Head of caudate nucleus (tissue), 42 donors: Measurements from ENCODE around the gene RBM12.

Source experiments
- DNase-seq, 42 donors: peaks; one replicate each; pipeline versions ENCODE4 v3.0.0 to v3.0.0-alpha.2; 2020 to 2021; ENCODE audit warnings: mixed read lengths in 7 of 42
- intact Hi-C: fragments of 100-400 bp; cut with DNase I; formaldehyde crosslinking; loops from one replicate; pipeline ENCODE4 v1.15.0; 2022

Gene RBM12

GRCh38 chr20:35662551-35662950, 2.1 kb downstream of the RBM12 start:
- intact Hi-C loops: loop anchor here (5.0 to 10.0 kb wide), 2 partner anchors 48 to 80 kb away; partner anchors contain the start of genes RBM39 and SPAG4
- DNase-seq: no peak

GRCh38 chr20:35661908-35662307, 2.8 kb downstream of the RBM12 start:
- intact Hi-C loops: loop anchor here (5.0 to 10.0 kb wide), 2 partner anchors 47 to 80 kb away; partner anchors contain the start of genes RBM39 and SPAG4
- DNase-seq: no peak

GRCh38 chr20:35661053-35661452, 3.6 kb downstream of the RBM12 start:
- intact Hi-C loops: loop anchor here (5.0 to 10.0 kb wide), 2 partner anchors 46 to 81 kb away; partner anchors contain the start of genes RBM39 and SPAG4
- DNase-seq: no peak

- intact Hi-C loops: loop anchor here (5.0 to 10.0 kb wide), 2 partner anchors 46 to 82 kb away; partner anchors contain the start of genes RBM39 and SPAG4
- no peak for DNase-seq
These were observed 4.4 kb downstream of the RBM12 start for GRCh38 chr20:35660122-35660937.

- no peak for DNase-seq
- intact Hi-C loops: no loop called here
These were observed 7.4 kb downstream of the RBM12 start for GRCh38 chr20:35657271-35657670.

GRCh38 chr20:35654415-35654814, 10.3 kb downstream of the RBM12 start:
- intact Hi-C loops: no loop called here
- DNase-seq: no peak

- no peak for DNase-seq
- intact Hi-C loops: no loop called here
These were observed 10.8 kb downstream of the RBM12 start for GRCh38 chr20:35653893-35654292.

- no peak for DNase-seq
- intact Hi-C loops: no loop called here
These were observed 11.3 kb downstream of the RBM12 start for GRCh38 chr20:35653430-35653734.

- intact Hi-C loops: no loop called here
- DNase-seq: no peak
These were observed 11.9 kb downstream of the RBM12 start for GRCh38 chr20:35652641-35653429.

GRCh38 chr20:35651958-35652357, 12.7 kb downstream of the RBM12 start:
- intact Hi-C loops: no loop called here
- DNase-seq: no peak

- no peak for DNase-seq
- intact Hi-C loops: no loop called here
These were observed 14.1 kb downstream of the RBM12 start for GRCh38 chr20:35650632-35651031.

- intact Hi-C loops: no loop called here
- peak in 7 of 42 donors; percentile 13 to 58 (median 22) for DNase-seq
These were observed 15.9 kb downstream of the RBM12 start for GRCh38 chr20:35648836-35649235.

- intact Hi-C loops: no loop called here
These were observed 19.9 kb downstream of the RBM12 start for GRCh38 chr20:35644806-35645205.

GRCh38 chr20:35643045-35643444, 21.7 kb downstream of the RBM12 start:
- intact Hi-C loops: no loop called here
- no peak for DNase-seq

More at GRCh38 chr20:35644806-35645205, 19.9 kb downstream of the RBM12 start:
- DNase-seq: no peak

GRCh38 chr20:35641743-35642142, 23.0 kb downstream of the RBM12 start:
- no peak for DNase-seq
- intact Hi-C loops: no loop called here

GRCh38 chr20:35640724-35641123, 24.0 kb downstream of the RBM12 start:
- no peak for DNase-seq
- intact Hi-C loops: no loop called here

GRCh38 chr20:35638751-35639150, 25.9 kb downstream of the RBM12 start:
- intact Hi-C loops: no loop called here
- no peak for DNase-seq

- peak in 25 of 42 donors; percentile 19 to 79 (median 48) for DNase-seq
- intact Hi-C loops: no loop called here
These were observed 27.4 kb downstream of the RBM12 start for GRCh38 chr20:35637276-35637675.

GRCh38 chr20:35636095-35636494, 28.6 kb downstream of the RBM12 start:
- intact Hi-C loops: no loop called here
- no peak for DNase-seq

GRCh38 chr20:35635652-35636051, 29.0 kb downstream of the RBM12 start:
- DNase-seq: no peak
- intact Hi-C loops: no loop called here
